HuH-7.5 (cell line): Measurements from ENCODE around the gene MOGAT2.

ENCODE experiments used
- DNase-seq: peaks from one replicate; pipeline ENCODE4 v3.0.0; 2011; ENCODE audit warnings: low spot score

Gene MOGAT2

DNA sequence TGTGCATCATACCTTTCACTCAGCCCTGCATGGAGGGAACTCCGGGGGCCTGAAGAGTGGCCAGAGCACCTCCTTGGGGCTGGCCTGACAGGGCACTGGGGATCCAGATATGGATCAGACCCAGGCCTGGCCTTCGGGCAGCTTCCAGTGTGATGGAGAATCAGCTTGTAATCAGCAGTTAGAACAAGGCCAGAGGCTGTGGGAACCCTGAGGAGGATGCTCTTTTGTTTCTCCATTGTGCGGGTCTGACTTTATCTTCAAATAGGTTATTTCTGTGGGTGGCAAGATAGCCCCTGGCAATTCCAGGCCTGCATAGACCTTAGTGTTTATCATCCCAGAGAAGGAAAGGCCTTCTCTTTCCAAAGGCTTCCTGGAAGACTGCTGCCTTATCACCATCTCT lies 63.2 kb downstream of the MOGAT2 start:
- DNase-seq = no peak

DNA sequence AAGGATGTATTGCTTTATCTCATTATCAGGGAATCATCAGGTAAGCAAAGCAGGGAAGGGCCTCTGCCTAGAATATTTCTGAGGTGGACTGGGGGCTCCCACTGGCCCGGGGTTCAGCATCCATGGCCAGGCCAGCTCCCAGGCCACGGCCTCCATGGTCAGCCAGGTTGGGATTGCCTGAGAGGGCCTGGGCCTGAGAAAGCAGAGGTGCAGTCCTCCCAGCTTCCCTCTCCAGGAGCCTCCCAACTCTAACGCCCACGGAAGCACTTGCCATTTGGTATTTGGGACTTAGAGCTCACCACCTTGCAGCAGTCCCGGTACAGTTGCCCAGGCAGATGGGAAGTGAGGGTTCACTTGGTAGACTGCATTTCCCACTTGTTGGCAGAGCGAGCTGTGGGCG lies 63.7 kb downstream of the MOGAT2 start:
- DNase-seq = no peak

DNA sequence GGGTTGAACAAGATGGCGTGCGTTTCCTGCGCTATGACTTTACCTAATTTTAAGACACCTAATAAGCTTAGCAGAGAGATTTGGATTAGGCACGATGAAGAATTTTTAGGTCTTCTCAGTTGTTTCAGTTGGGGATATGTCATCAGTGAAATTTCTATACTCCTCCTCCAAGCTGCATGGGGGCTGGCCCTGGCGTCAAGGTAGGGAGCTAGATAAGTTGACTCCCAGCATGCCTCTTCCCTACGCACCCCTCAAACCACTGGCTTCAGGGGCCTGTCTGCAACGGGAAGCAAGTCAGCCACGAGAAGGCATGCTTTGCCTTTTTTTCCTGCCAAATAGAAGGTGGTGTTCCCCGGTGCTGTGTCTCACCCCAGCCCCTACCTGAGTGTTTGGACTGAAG lies 64.2 kb downstream of the MOGAT2 start:
- no peak for DNase-seq
